Gastroesophageal sphincter (tissue), 4 donors: ENCODE results near the gene UNC13D. TPM values are rescaled to one million over a fixed set of nuclear protein-coding genes. Genes with fewer than 3 reads are reported as not detected.
"Not testable (repeated sequence)": the region's sequence is repeated elsewhere in the genome, so short reads cannot be mapped to it uniquely, and the experiment has no call there.

Source experiments
- ATAC-seq: fragments of 150-250 bp; one replicate; pipeline ENCODE4 v1.9.1; 2016; ENCODE audit warnings: mild to moderate bottlenecking, moderate library complexity
- H3K27ac ChIP-seq, 4 donors: fragments of 200-600 bp; sonication (generic) in 3 of 4; 1 replicate in 3 of 4; 2 replicates in 1 of 4; pipeline ENCODE4 v1.5.1; 2016 to 2019
- H3K27me3 ChIP-seq: fragments of 200-600 bp; sonication (generic); one replicate; pipeline ENCODE4 v1.5.1; 2019
- H3K36me3 ChIP-seq, 2 donors: fragments of 200-600 bp; sonication (generic); one replicate each; pipeline ENCODE4 v1.5.1; 2019; ENCODE audit warnings: control low read depth in 1 of 2
- H3K4me1 ChIP-seq, 3 donors: fragments of 200-600 bp; sonication (generic); 1 replicate in 2 of 3; 2 replicates in 1 of 3; pipeline ENCODE4 v1.5.1; 2016 to 2019; ENCODE audit warnings: control low read depth in 2 of 3
- H3K4me3 ChIP-seq, 2 donors: fragments of 200-600 bp; sonication (generic); one replicate each; pipeline ENCODE4 v1.5.1; 2019; ENCODE audit warnings: mild to moderate bottlenecking in 1 of 2, moderate library complexity in 1 of 2
- H3K9me3 ChIP-seq, 3 donors: fragments of 200-600 bp; sonication (generic); one replicate each; pipeline ENCODE4 v1.5.1; 2017 to 2019; ENCODE audit warnings: control low read depth in 2 of 3
- EP300 ChIP-seq: sonication (generic); formaldehyde crosslinking; IDR thresholded peaks from one replicate; pipeline ENCODE4 v1.6.1; 2017; ENCODE audit warnings: antibody characterized with exemption, mild to moderate bottlenecking
- POLR2A ChIP-seq, 2 donors: fragments of 450-650 bp; IDR thresholded peaks; one replicate each; pipeline ENCODE4 v1.6.1; 2017; ENCODE audit warnings: antibody characterized with exemption in 2 of 2, mild to moderate bottlenecking in 2 of 2, moderate library complexity in 1 of 2
- POLR2AphosphoS5 ChIP-seq: sonication (generic); formaldehyde crosslinking; IDR thresholded peaks from one replicate; pipeline ENCODE4 v1.6.1; 2017; ENCODE audit warnings: antibody characterized with exemption
- WGBS, 2 donors: methylation state at CpG; one replicate each; pipeline ENCODE4 v1.1.5; 2018; ENCODE audit warnings: low coverage in 1 of 2; 5-methylcytosine and 5-hydroxymethylcytosine counted together
- total RNA-seq, 4 donors: library from RNA; depleted of rRNA; stranded (reverse); fragments of >200 nt; gene quantifications; one replicate each; pipeline ENCODE4 v1.1.0, GENCODE V29; 2016
- TF ChIP-seq, protein P1 (sequence below), 4 experiments: fragments of 200-600 bp in 2 of 4; fragments of 450-650 bp in 2 of 4; sonication (generic) in 1 of 4; IDR thresholded peaks; one replicate each; pipeline ENCODE4 v1.5.1; 2017 to 2019; ENCODE audit warnings: antibody characterized with exemption in 4 of 4, mild to moderate bottlenecking in 2 of 4, moderate library complexity in 2 of 4

Gene UNC13D
- total RNA-seq, 4 donors from 2014 or later = 2.6 to 10.8 (median 5.6) TPM

DNA sequence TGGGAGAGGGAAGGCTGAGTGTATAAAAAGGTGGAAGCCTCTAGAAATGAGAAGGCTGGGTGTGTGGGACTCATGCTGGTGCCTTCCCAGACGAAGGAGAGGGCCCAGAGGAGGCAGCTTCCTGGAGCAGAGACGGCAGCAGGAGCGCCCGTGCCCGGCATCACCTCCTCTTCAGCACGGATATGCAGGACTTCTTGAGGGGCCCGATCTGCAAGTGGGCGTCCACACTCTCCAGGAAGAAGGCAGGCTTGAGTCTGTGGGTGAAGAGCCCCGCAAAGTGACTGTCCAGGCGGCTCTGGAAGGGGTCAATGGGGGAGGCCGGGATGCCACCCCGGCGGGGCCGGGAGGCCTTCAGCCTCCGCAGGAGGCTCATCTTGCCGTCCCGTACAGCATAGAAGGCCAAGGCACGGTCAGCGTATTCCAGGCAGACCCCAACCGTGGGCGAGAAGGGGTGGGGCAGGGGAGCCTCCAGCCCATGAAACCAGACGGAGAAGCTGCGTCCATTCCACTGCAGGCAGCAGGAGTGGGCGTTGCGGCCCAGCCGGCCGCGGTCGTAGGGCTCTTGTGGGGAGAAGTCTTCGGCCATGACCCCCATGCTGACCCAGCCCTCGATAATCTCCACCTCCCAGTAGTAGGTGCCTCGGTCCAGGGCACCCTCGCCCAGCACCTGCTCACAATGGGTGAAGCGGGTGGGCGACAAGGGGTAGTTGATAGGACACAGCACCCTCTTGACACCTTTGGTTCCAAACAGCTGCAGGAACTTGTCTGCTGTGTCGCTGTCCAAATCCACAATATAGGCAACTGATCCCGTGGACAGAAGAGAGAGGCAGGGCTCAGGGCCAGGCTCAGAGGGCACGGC, 30.3 kb upstream of the UNC13D start:
- ATAC-seq = no peak
- Histone ChIP-seq H3K27ac (peak overlapping the region; percentile 75 to 99 (median 96)), H3K4me3 (no peak overlapping the region), H3K27me3 (no peaks in the 10 kb centered on the region), H3K36me3 (peaks cover 0 to 24% of the 10 kb centered on the region in 2 donors), H3K9me3 (no peaks in the 10 kb centered on the region), H3K4me1 (peaks cover 12 to 96% (median 47%) of the 10 kb centered on the region in 3 donors)
- WGBS, 2 donors = 73 to 85% methylated on average over 2 to 13 of the region's 38 CpGs
- TF ChIP-seq EP300 (no peak), POLR2A (IDR thresholded peaks at IDR 0.05) (no peak), POLR2AphosphoS5 (no peak)
- TF ChIP-seq, protein P1, sequence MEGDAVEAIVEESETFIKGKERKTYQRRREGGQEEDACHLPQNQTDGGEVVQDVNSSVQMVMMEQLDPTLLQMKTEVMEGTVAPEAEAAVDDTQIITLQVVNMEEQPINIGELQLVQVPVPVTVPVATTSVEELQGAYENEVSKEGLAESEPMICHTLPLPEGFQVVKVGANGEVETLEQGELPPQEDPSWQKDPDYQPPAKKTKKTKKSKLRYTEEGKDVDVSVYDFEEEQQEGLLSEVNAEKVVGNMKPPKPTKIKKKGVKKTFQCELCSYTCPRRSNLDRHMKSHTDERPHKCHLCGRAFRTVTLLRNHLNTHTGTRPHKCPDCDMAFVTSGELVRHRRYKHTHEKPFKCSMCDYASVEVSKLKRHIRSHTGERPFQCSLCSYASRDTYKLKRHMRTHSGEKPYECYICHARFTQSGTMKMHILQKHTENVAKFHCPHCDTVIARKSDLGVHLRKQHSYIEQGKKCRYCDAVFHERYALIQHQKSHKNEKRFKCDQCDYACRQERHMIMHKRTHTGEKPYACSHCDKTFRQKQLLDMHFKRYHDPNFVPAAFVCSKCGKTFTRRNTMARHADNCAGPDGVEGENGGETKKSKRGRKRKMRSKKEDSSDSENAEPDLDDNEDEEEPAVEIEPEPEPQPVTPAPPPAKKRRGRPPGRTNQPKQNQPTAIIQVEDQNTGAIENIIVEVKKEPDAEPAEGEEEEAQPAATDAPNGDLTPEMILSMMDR (IDR thresholded peaks at IDR 0.05) = no peak

DNA sequence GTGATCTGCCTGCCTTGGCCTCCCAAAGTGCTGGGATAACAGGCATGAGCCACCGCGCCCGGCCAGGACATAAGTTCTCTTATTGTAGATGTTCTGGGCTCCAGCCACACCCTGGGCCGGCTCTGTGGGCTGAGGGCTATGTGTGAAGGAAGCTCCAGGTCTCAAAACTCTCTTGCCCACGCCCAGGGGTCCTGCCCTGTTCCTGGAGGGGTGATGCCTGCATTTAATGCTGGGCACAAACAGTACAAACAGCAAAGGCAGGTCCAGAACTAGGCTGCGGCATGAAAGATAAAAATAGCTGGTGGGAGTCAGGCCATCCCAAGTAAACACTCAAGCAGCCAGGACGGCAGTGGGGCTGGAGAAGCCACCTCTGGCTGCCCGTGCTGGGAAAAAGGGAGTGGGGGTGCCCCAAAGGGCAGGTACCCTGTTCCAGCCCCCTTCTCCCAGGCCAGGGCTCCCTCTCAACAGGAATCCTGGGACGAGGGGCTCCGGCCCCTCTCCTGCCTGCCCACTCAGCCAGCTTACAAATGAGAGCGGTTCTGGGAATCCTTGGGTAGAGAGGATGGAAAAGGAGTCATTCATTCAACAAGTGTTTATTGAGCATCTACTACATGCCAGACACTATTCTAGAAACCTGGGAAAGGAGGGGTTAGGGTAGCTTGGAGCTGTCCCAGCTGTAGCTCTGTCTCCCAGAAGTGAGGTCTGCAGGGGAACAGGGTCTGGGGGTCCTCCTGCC, 29.6 kb upstream of the UNC13D start:
- 5 to 83% methylated on average over 3 to 4 of the region's 11 CpGs for WGBS, 2 donors

DNA sequence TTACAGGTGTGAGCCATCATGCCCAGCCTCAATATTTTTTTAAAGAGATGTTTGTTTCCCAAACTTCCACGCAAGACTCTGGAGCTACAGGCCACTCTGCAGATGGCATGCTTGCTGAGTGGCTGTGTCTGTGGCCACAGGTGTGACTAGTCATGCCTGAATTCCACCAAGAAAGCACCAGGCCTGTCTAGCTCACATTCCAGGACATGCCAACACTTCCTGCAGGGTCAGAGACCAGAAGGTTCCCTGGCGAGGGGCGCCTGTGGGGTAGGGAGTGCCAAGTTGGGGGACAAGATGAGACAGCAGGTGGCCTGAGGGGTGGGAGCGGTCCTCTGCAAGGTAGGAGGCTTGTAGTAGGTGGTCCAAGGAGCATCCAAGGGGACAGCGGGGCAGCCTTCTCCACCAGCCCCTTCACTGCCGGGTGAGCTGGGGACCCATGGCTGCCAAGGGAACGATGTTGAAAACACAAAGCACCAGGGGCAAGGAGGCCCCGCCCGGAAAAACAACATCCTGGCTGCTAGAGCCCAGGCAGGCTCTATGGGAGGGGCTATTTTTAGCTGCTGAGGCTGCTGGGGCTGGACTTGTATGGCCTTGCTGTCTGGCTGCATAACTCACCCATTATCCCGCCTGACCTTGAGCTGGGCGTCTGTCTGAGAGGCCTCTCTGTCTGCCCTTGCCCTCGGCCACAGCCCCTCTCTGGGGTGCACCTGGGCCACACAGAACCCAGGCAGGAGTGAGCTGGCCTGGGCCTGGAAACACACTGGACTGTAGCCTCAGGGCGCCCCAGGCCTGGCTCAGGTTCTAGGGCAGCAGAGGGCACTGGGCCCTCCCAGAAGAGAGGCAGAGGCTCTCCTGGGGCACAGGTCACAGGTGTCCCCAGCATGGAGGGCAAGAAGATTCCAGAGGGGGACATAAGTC, 28.5 kb upstream of the UNC13D start:
- Histone ChIP-seq H3K27me3 (no peaks in the 10 kb centered on the region), H3K36me3 (peaks cover 0 to 24% of the 10 kb centered on the region in 2 donors), H3K27ac (peak overlapping the region; percentile 75 to 99 (median 96)), H3K4me3 (no peak overlapping the region), H3K9me3 (no peaks in the 10 kb centered on the region), H3K4me1 (peaks cover 12 to 98% (median 52%) of the 10 kb centered on the region in 3 donors)
- no CpG with 5 or more reads among the region's 13 CpGs for whole genome bisulfite sequencing, 2 donors
- TF ChIP-seq EP300 (no peak), POLR2AphosphoS5 (peak; percentile 62), POLR2A (IDR thresholded peaks at IDR 0.05) (peak; percentile 19 to 49)
- TF ChIP-seq, protein P1 (IDR thresholded peaks at IDR 0.05) = peak in 1 of 4 experiments; percentile 7
- peak; percentile 70 for ATAC-seq

More for the DNA sequence above, 29.6 kb upstream of the UNC13D start:
- TF ChIP-seq, protein P1 (IDR thresholded peaks at IDR 0.05) = no peak
- no peak for TF ChIP-seq POLR2AphosphoS5
- no peak for TF ChIP-seq EP300
- TF ChIP-seq POLR2A (IDR thresholded peaks at IDR 0.05) = peak in 1 of 2 donors; percentile 4
- H3K27ac ChIP-seq = peak overlapping the region; percentile 75 to 99 (median 96)
- H3K4me3 ChIP-seq = no peak overlapping the region
- no peak for ATAC-seq
- no peaks in the 10 kb centered on the region for H3K9me3 ChIP-seq
- no peaks in the 10 kb centered on the region for H3K27me3 ChIP-seq
- H3K4me1 ChIP-seq = peaks cover 12 to 99% (median 49%) of the 10 kb centered on the region in 3 donors
- H3K36me3 ChIP-seq = peaks cover 0 to 24% of the 10 kb centered on the region in 2 donors

DNA sequence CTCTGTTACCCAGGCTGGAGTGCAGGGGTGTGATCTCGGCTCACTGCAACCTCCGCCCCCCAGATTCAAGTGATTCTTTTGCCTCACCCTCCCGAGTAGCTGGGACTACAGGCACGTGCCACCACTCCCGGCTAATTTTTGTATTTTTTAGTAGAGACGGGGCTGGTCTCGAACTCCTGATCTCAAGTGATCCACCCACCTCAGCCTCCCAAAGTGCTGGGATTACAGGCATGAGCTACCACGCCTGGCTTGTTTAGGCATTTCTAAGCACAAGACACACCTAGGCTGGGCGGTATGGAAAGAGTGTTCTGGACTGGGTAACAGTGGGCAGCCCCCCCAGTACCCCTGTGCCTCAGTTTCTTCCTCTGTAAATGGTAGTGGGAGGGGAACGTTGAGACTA, 26.0 kb upstream of the UNC13D start:
- not testable (repeated sequence) for ATAC-seq, H3K27me3 ChIP-seq, H3K9me3 ChIP-seq
- Histone ChIP-seq H3K27ac (peak overlapping the region; percentile 85 to 99 (median 92)), H3K36me3 (peaks cover 0 to 16% of the 10 kb centered on the region in 2 donors), H3K4me3 (peak overlapping the region in 1 of 2 donors; percentile 42), H3K4me1 (peaks cover 3 to 76% (median 37%) of the 10 kb centered on the region in 3 donors)
- WGBS, 2 donors = 36 to 62% methylated on average over 4 to 7 of the region's 10 CpGs
